Liver (tissue), 3 donors: ENCODE measurements around the gene LRRC18.

Experiments
- CTCF ChIP-seq: fragments of 150-350 bp; IDR thresholded peaks from 2 replicates; pipeline ENCODE4 v1.5.1; 2017; ENCODE audit warnings: improper control_type of control experiment, low read depth, low read length; ENCODE audit not compliant: missing input control
- GABPA ChIP-seq, 2 donors: IDR thresholded peaks in 1 of 2; conservative IDR thresholded peaks in 1 of 2; 2 replicates each; pipeline ENCODE4 v1.6.1; 2016; ENCODE audit warnings: antibody characterized with exemption in 2 of 2, mild to moderate bottlenecking in 1 of 2, moderate library complexity in 1 of 2
- JUND ChIP-seq, 2 donors: IDR thresholded peaks; 2 replicates each; pipeline ENCODE4 v1.6.1; 2016; ENCODE audit warnings: antibody characterized with exemption in 2 of 2
- MAX ChIP-seq: IDR thresholded peaks from 2 replicates; pipeline ENCODE4 v1.6.1; 2016; ENCODE audit warnings: antibody characterized with exemption
- RAD21 ChIP-seq, 2 donors: IDR thresholded peaks; 2 replicates each; pipeline ENCODE4 v1.6.1; 2016; ENCODE audit warnings: antibody characterized with exemption in 2 of 2, mild to moderate bottlenecking in 2 of 2
- REST ChIP-seq: IDR thresholded peaks from 2 replicates; pipeline ENCODE4 v1.6.1; 2016; ENCODE audit warnings: antibody characterized with exemption, mild to moderate bottlenecking
- SP1 ChIP-seq: IDR thresholded peaks from 2 replicates; pipeline ENCODE4 v1.6.1; 2018; ENCODE audit warnings: antibody characterized with exemption, mild to moderate bottlenecking
- TAF1 ChIP-seq: conservative IDR thresholded peaks from 2 replicates; pipeline ENCODE4 v1.6.1; 2016; ENCODE audit warnings: antibody characterized with exemption, mild to moderate bottlenecking
- YY1 ChIP-seq: IDR thresholded peaks from 2 replicates; pipeline ENCODE4 v1.6.1; 2016; ENCODE audit warnings: antibody characterized with exemption, mild to moderate bottlenecking
- donor health status: healthy.
- donor health status: healthy.

GRCh38 chr10:48900371-48900801, 39.3 kb downstream of the LRRC18 start:
- TF ChIP-seq CTCF: no peak
- TF ChIP-seq REST: no peak
- no peak for TF ChIP-seq TAF1
- no peak for TF ChIP-seq MAX
- TF ChIP-seq SP1: no peak
- TF ChIP-seq YY1: no peak
- TF ChIP-seq GABPA (IDR thresholded peaks at IDR 0.05 in 1 of 2, conservative IDR thresholded peaks at IDR 0.05 in 1 of 2): no peak
- TF ChIP-seq RAD21 (IDR thresholded peaks at IDR 0.05): no peak
- no peak for TF ChIP-seq JUND (IDR thresholded peaks at IDR 0.05)
